NCI-H345 (cell line): ENCODE results near the gene L3MBTL3.
"Not testable (repeated sequence)": the region's sequence is repeated elsewhere in the genome, so short reads cannot be mapped to it uniquely, and the experiment has no call there.

Experiments
- DNase-seq: peaks from one replicate; lab custom pipeline; 2025; lab: John Stamatoyannopoulos, UW

The L3MBTL3 gene

DNA sequence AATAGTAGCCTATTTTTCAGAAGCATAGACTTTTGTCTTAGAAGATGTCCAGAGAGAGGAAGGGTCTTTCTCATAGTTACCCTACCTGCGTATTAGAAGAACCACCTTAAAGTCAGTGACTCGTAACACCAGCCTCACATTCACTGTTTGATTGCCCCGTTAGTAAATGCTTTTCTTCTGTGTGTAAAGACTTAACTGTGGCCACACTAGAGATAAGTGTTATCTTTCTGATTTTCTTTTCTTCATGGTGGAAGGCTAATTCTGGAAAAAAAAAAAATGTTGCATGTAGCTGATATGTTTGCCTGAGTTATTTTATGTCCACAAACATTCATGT lies 120.5 kb downstream of the L3MBTL3 start:
- DNase-seq = no peak

DNA sequence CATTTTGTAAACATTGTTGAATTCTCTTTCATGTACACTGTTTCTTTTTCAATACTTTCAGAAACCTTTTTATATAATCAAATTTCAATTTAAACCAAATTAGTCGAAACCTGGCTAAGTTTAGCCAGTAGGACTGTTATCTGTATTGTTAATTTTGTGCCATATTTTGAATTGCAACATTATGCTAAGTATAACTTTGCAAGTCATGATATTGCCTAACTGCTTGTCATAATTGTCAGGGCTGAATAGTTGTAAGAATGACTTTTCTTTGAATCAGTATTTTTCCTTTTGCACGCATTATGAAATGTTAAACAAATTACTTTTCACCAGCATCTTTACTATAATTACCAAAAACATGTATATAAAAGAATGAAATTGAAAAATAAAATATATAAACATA lies 121.7 kb downstream of the L3MBTL3 start:
- no peak for DNase-seq

DNA sequence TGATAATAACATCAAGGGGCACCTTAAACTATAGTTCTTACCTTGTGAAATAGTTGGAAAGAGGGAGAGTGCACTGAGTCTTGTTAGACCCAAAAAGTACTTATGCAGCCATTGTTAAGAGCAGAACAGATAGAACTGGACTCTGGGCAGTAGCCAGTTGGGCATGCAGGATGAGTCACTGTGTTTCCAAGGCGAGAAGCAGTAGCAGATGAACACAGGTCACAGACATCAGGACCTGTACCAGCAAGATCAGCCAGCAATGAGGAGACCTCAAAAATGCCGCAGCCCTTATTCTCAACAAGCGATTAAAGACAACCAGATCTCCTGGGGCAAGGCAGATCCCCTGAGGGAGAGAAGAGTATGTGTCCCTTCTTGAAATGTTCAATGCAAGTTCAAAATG lies 125.3 kb downstream of the L3MBTL3 start:
- no peak for DNase-seq

DNA sequence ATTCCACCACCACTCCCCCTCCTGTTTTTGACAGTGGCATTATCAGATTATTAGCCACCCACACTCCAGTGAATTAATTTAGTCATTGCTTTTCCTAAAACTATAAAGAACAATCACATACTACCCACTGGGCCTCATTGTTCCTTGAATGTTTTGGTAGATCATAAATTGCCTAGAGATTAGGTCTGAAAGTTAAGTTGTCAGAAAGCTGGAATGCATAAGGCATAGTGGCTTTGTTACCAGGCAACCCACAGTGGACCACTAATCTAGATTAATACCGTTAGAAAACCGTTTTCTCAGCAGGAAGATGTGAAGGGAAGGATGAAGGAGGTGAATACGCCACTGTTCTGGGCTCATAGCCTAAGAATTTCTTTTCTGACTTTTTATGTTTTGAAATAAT lies 128.7 kb downstream of the L3MBTL3 start:
- no peak for DNase-seq

DNA sequence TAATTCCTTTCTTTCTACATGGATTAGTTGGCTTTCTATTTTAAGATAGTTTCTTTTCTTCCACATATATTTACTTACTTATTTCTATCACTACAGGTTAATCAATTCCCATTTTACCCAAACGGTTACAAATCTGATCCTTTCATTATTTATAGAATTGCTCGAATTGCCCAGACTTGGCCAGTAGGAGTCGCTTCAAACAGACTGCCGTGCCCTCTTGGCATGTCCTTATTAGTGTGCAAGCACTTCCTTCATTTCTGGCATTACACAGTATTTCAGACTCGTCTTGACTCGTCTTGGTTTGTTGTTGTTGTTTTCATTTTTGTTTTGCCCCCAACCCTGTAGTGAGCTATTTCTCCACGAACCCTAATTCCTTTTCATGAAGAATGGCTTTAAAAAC lies 129.8 kb downstream of the L3MBTL3 start:
- DNase-seq = no peak

DNA sequence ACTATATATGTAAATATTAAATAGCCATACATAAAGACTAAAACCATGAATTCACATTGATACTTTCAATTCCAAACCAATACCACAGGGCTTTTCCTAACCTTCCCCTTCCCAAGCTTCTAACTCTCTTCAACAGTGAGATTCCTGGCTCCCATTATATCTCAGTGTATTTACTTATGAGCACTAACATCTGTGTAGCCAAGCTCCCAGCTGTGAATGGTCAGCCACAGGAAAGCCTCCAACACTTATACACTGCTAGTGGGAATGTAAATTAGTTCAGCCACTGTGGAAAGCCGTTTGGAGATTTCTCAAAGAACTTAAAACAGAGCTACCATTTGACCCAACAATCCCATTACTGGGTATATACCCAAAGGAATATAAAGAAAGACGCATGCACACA lies 130.6 kb downstream of the L3MBTL3 start:
- DNase-seq = not testable (repeated sequence)

DNA sequence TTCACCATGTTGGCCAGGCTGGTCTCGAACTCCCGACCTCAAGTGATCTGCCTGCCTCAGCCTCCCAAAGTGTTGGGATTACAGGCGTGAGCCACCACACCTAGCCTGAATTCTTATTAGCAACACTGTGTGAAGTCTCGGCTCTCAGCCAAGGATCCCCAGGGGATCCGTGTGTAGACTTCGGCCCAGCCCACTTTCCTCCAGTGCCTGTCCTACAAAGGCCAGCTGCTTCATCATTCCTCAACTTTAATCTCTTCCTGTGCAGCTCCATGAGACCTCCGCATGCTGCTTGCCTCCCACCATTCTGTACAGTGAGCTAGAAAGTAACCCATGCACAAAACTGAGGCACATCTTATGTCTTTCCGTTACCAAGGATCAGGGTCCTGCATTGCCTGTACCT lies 132.5 kb downstream of the L3MBTL3 start:
- no peak for DNase-seq

DNA sequence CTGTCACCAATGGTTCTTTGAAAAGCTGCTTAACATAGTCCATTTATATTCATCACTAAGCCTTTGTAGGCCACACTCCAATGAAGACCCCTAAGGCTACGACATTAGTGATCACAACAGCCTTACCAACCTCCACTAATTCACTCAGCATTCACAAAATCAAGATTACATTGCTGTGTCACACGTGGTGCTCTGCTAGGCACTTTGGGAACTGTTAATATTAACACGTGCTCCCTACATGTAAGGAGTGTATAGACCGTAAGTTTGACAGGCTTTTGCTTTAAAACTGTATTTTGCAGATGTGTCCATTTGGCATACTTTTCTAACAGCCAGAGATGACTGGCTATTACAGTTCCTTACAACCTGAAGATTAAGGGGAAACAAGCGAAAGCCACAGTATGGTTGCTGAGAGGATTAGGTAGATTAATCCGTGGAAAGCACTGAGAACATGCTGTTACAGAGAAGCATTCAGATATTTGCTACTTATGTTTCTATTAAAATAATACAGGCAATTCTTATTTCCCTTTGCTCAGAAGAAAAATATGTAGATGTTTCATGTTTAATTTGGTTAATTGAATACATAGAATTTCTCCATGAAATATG lies 134.6 kb downstream of the L3MBTL3 start:
- DNase-seq = no peak

DNA sequence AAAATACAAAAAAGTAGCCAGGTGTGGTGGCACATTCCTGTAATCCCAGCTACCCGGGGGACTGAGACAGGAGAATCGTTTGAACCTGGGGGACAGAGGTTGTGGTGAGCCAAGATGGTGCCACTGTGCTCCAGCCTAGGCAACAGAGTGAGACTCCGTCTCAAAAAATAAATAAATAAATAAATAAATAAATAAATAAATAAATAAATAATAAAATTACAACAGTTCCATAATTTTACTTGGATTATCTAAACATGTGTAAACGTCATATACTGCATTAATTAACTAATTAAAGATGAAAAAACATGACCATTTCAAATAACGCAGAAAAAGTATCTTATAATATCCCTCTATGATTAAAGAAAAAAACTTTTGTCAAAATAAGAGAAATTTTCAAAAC lies 138.5 kb downstream of the L3MBTL3 start:
- DNase-seq = no peak

DNA sequence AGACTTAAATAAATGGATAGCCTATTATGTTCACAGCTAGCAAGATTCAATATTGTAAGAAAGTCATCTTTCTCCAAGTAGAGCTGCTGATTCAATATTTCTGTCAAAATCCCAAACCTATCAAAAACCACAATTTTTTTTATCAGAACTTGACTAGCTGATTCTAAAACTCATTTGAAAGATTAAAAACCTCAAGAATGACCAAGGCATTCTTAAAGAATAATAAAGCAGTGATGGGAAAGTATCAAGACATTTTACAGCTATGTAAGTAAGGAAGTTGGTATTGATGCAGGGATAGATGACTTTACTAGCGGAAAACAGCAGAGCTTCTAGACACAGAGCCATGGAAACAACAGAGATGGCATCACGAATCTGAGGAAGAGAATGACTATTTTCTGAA lies 139.7 kb downstream of the L3MBTL3 start:
- DNase-seq = no peak

DNA sequence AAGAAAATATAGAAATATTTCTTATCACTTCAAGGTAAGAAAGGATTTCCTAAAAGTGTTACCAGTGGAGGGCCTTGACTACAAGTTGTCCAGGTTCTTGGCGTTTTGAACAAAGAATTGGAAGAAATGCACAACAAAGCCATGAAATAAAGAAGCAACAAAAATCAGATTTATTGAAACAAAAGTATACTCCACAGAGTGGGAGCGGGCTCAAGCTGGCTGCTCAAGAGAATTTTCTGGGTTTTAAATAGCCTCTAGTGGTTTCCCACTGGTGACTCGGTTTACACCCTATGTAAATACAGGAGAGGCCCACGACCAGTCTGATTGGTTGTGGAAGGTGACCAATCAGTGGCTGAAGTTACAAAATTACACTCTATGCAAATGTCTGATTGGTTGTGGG lies 140.2 kb downstream of the L3MBTL3 start:
- no peak for DNase-seq

DNA sequence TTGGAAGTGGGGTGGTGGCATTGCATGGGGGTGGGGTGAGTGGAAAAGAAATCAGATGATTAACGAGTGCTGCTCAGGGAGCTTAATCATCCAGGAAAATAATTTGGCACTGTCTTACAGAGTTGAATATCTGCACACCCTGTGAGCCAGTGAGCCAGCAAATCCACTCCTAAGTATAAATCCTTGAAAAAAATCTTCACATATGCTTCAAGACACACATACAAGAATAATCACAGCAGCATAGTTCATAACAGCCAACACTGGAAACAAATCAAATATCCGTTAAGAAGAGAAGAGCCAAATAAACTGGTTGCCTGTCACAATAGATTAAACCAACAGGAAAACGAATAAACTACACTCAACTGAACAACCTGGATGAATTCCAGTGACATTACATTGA lies 141.6 kb downstream of the L3MBTL3 start:
- DNase-seq = no peak

DNA sequence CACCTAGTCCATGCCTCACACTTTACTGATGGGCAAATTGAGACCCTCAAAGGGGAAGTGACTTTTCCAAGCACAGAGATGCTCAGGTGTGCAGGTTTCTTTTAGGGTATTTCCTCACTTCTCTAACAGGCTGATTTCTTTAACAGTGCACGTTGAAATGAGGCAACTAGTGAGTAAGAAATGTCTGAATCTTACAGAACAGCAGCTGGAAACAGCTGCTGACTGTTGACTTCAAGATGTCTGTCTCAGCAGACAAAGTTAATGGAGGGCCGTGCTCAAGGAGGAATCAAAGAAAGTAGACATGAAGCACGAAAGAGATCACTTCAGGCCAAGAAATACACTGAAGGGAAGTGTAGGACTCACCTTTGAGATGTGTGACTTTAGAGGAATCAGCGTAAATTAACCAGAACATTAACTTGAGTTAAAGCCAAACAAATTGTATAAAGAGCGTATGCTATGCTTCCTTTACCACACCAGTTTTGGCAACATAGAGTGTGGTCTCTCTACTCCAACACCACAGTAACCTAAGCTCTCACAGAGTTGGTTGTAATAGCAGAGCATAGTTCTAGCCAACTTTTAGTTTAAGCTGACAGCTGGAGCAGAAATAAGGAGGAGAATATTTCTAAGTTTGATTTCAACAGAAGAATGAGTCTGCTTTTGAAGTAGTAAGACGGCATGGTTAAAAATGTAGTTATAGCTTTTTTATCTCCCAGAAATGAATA lies 143.5 kb downstream of the L3MBTL3 start:
- no peak for DNase-seq

DNA sequence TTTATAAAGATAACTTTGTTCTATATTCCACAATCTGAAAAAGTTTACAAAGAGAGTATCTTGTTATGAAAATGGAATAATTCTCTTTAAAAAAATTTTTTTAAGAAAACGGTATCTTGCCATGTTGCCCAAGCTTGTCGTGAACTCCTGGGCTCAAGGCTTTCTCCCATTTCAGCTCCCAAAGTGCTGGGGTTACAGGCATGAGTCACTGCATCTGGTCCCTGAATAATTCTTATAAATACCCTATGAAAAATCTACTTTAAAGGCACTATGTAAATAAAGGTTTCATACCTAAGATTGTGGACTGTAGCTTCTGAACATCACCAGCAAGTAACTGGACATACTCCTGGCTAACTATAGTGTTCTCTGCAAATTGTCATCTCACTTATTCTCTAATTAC lies 144.0 kb downstream of the L3MBTL3 start:
- DNase-seq = no peak

DNA sequence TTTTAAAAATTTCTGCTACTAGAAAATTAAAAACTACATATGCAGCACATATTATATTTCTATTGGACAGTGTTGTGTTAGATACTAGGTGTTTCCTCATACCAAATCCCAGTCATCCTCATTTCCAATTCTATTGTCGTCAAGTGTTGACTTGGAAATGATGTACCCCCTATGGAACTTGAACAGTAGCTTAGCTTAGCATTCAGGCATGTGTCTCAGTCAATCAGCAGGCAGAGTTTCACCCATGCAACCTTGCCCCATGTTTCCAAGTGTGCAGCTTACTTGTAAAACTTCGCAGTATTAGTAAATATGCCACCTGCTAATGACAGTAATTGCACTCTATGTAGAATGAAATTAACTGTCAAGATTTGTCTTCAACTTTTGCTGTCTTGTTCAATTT lies 144.9 kb downstream of the L3MBTL3 start:
- no peak for DNase-seq

DNA sequence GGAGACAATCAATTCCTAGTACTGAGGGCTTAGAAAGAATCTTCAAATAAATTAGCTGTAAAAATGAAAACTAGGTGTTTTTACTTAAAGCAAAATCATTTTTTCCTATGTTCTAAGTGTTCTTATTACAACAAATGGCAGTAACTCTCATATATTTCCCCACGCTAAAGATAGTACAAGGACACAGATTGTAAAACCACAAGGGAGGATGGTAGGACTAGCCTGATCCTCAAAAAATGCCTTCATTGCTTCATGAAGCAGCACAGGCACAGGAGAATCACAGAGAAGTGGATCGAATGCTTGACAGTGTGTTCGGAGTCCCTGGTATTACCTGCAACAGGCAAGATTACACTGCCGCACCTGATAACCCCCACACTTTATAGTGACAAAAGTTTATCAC lies 145.9 kb downstream of the L3MBTL3 start:
- DNase-seq = no peak

DNA sequence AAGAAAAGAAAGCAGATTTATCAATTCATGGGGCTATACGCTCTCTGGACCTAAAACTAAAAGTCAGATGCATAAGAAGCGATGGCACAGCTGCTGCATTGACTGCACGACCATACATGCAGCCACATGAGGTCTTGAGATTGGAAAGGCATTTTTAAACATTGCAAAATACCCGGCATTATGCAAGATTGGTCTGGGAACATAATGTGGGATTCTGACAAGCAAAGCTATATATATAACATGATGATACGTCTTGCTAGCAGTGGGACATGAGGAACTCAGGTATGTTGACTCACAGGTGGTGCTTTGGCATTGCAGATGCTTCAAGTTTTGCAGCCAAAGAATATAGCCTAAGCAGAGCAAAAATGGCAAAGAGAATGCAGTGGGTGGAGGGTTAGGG lies 149.3 kb downstream of the L3MBTL3 start:
- DNase-seq = no peak

DNA sequence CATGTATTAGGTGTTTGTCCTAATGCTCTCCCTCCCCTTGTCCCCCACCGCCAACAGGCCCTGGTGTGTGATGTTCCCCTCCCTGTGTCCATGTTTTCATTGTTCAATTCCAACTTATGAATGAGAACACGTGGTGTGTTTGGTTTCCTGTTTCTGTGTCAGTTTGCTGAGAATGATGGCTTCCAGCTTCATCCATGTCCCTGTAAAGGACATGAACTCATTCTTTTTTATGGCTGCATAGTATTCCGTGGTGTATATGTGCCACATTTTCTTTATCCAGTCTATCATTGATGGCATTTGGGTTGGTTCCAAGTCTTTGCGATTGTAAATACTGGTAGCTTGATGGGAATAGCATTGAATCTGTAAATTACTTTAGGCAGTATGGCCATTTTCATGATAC lies 151.8 kb downstream of the L3MBTL3 start:
- not testable (repeated sequence) for DNase-seq

DNA sequence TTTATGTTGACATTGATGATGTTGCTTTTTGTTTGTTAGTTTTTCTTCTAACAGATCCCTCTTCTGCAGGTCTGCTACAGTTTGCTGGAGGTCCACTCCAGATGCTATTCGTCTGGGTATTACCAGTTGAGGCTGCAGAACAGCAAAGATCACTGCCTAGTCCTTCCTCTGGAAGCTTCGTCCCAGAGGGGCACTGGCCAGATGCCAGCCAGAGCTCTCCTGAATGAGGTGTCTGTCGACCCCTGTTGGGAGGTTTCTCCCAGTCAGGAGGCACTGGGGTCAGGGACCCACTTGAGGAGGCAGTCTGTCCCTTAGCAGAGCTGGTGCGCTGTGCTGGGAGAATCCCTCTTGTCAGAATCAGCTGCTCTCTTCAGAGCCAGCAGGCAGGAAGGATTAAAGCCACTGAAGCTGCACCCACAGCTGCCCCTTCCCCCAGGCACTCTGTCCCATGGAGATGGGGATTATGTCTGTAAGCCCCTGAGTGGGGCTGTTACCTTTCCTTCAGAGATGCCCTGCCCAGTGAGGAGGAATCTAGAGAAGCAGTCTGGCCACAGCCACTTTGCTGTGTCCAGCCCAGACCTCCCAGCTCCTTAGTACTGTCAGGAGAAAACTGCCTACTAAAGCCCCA lies 155.1 kb downstream of the L3MBTL3 start:
- DNase-seq = not testable (repeated sequence)

DNA sequence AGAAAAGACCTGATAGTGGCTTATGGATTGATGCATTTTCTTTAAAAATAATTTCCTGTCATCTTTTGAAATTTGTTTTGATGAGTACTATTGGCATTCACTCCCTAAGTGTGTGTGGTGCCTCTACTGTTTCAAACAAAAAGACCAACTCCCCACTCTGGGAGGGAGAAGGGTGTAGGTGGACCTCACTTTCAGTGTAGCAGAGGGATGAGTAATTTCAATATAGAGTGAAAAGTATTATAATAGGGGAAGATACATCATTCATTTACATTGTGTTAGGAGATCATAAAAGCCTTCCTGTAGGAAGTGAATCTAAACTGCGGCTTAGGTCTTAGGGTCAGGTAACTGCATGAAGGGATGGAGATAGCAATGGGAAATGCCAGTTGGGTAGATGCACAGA lies 158.0 kb downstream of the L3MBTL3 start:
- no peak for DNase-seq

DNA sequence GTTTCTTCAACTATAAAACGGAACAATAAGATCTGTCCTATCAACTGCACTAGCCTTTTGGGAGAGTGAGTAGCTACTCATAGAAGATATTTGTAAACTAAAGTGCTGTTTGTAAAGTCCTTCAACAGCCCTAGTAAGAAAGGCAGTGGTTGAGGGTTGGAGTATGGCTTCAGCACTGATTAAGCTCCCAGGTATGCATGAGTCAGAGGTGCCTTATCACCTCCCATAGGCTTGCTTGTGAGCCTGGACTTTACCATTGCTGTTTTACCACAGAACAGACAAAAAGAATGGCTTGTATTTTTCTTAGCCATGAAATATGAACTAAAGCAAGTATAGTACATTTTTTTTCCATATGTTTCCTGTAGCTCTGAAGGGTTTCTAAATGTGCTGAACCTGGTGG lies 160.3 kb downstream of the L3MBTL3 start:
- DNase-seq = no peak

DNA sequence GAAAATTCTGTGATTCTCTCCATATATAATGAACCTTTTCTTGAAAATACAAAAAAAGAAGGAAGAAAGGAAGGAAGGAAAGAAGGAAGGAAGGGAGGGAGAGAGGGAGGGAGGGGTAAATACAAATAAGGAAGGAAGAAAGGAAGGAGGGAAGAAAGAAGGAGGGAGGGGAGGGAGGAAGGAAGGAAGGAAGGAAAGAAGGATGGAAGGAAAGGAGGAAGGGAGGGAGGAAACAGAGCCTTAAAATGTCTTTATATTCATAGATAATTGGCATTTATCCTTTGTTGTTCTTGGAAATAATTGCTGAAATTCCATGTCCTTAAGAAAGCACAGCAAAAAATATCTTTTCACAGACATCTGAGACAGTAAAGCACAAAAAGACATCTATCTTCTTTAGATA lies 164.1 kb downstream of the L3MBTL3 start:
- DNase-seq = no peak

DNA sequence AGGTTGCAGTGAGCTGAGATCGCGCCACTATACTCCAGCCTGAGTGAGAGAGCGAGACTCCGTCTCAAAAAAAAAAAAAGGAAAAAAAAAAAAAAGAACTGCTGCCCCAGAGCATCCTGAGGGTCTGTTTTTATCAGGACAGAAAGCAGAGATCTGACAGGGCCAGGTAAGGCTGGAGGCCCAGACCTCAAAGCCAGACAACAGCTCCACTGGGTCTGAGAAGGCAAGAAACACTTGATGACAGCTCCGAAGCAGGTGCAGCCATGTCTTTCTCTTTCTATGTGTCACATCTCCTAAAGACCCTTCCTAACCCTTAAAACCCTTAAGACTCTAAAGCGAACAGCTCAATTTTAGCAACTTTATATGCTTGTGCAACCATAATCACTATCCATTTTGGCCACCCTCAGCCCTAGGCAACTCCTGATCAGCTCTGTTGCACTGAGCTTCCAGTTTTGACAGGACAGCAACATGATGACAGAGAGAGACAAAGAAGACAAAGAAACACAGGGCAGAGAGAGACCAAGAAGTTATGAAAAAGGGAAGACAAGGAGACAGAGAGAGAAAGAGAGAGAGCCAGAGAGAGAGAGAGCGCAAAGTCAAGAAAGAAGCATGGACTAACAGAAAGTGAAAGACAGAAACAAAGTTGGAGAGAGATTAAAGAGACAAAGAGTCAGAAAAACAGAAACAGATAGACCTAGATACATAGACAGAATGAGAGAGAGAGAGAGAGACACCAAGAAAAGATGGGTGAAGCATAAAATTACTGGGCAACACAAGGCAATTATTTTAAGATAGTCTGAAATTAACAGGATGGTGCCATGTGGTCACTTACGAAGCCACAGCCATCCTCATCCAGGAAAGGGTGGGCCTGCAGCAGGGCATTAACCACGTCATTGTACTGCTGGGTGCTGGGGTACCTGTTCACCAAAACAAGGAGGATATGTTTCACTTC lies 165.2 kb downstream of the L3MBTL3 start:
- no peak for DNase-seq
